ENCODE results near the gene GLIS2.
"Not testable (repeated sequence)": the region's sequence is repeated elsewhere in the genome, so short reads cannot be mapped to it uniquely, and the experiment has no call there.

DNA sequence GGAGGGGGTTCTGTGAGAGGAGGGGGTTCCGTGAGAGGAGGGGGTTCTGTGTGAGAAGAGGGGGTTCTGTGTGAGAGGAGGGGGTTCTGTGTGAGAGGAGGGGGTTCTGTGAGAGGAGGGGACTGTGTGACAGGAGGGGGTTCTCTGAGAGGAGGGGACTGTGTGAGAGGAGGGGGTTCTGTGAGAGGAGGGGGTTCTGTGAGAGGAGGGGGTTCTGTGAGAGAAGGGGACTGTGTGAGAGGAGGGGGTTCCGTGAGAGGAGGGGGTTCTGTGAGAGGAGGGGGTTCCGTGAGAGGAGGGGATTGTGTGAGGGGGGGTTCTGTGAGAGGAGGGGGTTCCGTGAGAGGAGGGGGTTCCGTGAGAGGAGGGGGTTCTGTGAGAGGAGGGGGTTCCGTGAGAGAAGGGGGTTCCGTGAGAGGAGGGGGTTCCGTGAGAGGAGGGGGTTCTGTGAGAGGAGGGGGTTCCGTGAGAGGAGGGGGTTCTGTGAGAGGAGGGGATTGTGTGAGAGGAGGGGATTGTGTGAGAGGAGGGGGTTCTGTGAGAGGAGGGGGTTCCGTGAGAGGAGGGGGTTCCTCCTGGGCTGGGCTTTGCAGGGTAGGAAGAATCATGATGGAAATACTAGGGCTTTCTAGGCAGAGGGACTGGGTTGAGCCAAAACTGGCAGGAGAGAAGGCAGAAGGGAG, 28.6 kb downstream of the GLIS2 start:
- TF ChIP-seq, protein P1, sequence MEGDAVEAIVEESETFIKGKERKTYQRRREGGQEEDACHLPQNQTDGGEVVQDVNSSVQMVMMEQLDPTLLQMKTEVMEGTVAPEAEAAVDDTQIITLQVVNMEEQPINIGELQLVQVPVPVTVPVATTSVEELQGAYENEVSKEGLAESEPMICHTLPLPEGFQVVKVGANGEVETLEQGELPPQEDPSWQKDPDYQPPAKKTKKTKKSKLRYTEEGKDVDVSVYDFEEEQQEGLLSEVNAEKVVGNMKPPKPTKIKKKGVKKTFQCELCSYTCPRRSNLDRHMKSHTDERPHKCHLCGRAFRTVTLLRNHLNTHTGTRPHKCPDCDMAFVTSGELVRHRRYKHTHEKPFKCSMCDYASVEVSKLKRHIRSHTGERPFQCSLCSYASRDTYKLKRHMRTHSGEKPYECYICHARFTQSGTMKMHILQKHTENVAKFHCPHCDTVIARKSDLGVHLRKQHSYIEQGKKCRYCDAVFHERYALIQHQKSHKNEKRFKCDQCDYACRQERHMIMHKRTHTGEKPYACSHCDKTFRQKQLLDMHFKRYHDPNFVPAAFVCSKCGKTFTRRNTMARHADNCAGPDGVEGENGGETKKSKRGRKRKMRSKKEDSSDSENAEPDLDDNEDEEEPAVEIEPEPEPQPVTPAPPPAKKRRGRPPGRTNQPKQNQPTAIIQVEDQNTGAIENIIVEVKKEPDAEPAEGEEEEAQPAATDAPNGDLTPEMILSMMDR (conservative IDR thresholded peaks at IDR 0.05): not testable (repeated sequence)
- TF ChIP-seq EZH2 (IDR thresholded peaks at IDR 0.05; ENCODE audit: low read depth): not testable (repeated sequence)

All from PC-9 (cell line).